Measurements from ENCODE around the gene SIKE1. TPM values are rescaled to one million over a fixed set of nuclear protein-coding genes. Genes with fewer than 3 reads are reported as not detected.
"Not testable (repeated sequence)": the region's sequence is repeated elsewhere in the genome, so short reads cannot be mapped to it uniquely, and the experiment has no call there.

The SIKE1 gene
- 29.3 TPM for total RNA-seq
- long read RNA-seq, full-length matches to known transcripts = 11 of 12 reads
- long read RNA-seq, partial matches to known transcripts = 0 of 12 reads
- long read RNA-seq, other reads (novel, unspliced or antisense) = 1 of 12 reads

GRCh38 chr1:114780344-114781226, at the start of gene SIKE1:
Gene SIKE1, minus strand, starts transcription at chr1:114780685. Its CDS starts 78 bp downstream, at chr1:114780607.
- ATAC-seq (peak; percentile 99), DNase-seq (peak; percentile 93)
- intact Hi-C loops (cut with micrococcal nuclease) = no loop called here

- DNase-seq; intact Hi-C loops (cut with micrococcal nuclease); ATAC-seq: not testable (repeated sequence)
These were observed 49.6 kb upstream of the SIKE1 start for GRCh38 chr1:114830075-114830474.

- intact Hi-C loops (cut with micrococcal nuclease) = no loop called here
- DNase-seq (no peak), ATAC-seq (no peak)
These were observed 47.8 kb upstream of the SIKE1 start for GRCh38 chr1:114828251-114828650.

- DNase-seq (no peak), ATAC-seq (no peak)
These were observed 41.5 kb upstream of the SIKE1 start for GRCh38 chr1:114821978-114822377.

GRCh38 chr1:114820392-114820791, 39.9 kb upstream of the SIKE1 start:
- no peak for ATAC-seq
- intact Hi-C loops (cut with micrococcal nuclease) = no loop called here
- no peak for DNase-seq

More at GRCh38 chr1:114821978-114822377, 41.5 kb upstream of the SIKE1 start:
- intact Hi-C loops (cut with micrococcal nuclease) = no loop called here

GRCh38 chr1:114819869-114820268, 39.4 kb upstream of the SIKE1 start:
- ATAC-seq (no peak), DNase-seq (no peak)
- intact Hi-C loops (cut with micrococcal nuclease) = no loop called here

- DNase-seq; ATAC-seq; intact Hi-C loops (cut with micrococcal nuclease): not testable (repeated sequence)
These were observed 24.0 kb upstream of the SIKE1 start for GRCh38 chr1:114804449-114804848.

GRCh38 chr1:114803001-114803400, 22.5 kb upstream of the SIKE1 start:
- DNase-seq (no peak), ATAC-seq (no peak)
- intact Hi-C loops (cut with micrococcal nuclease) = no loop called here

- DNase-seq (no peak), ATAC-seq (no peak)
- intact Hi-C loops (cut with micrococcal nuclease) = no loop called here
These were observed 13.6 kb upstream of the SIKE1 start for GRCh38 chr1:114794038-114794437.

- intact Hi-C loops (cut with micrococcal nuclease); ATAC-seq; DNase-seq: not testable (repeated sequence)
These were observed 10.1 kb upstream of the SIKE1 start for GRCh38 chr1:114790581-114790980.

- intact Hi-C loops (cut with micrococcal nuclease); DNase-seq; ATAC-seq: not testable (repeated sequence)
These were observed 6.0 kb upstream of the SIKE1 start for GRCh38 chr1:114786440-114786839.

- intact Hi-C loops (cut with micrococcal nuclease) = no loop called here
- no peak for DNase-seq
- no peak for ATAC-seq
These were observed 2.0 kb upstream of the SIKE1 start for GRCh38 chr1:114782476-114782875.

GRCh38 chr1:114779722-114780121, 763 bp downstream of the SIKE1 start:
- DNase-seq (no peak), ATAC-seq (no peak)
- intact Hi-C loops (cut with micrococcal nuclease) = no loop called here

- ATAC-seq; intact Hi-C loops (cut with micrococcal nuclease); DNase-seq: not testable (repeated sequence)
These were observed 3.8 kb downstream of the SIKE1 start for GRCh38 chr1:114776726-114777125.

- intact Hi-C loops (cut with micrococcal nuclease) = no loop called here
- no peak for DNase-seq
- no peak for ATAC-seq
These were observed 8.5 kb downstream of the SIKE1 start for GRCh38 chr1:114771992-114772391.

GRCh38 chr1:114770989-114771388, 9.5 kb downstream of the SIKE1 start:
- ATAC-seq (no peak), DNase-seq (no peak)
- intact Hi-C loops (cut with micrococcal nuclease) = no loop called here

GRCh38 chr1:114764689-114765088, 15.8 kb downstream of the SIKE1 start:
- ATAC-seq (no peak), DNase-seq (no peak)

GRCh38 chr1:114758256-114758832, 22.1 kb downstream of the SIKE1 start:
- no peak for ATAC-seq
- intact Hi-C loops (cut with micrococcal nuclease) = no loop called here

More at GRCh38 chr1:114764689-114765088, 15.8 kb downstream of the SIKE1 start:
- intact Hi-C loops (cut with micrococcal nuclease) = no loop called here

GRCh38 chr1:114757455-114758255, 22.8 kb downstream of the SIKE1 start, which contains the start of gene CSDE1:
Gene CSDE1, minus strand, starts transcription at chr1:114757984. Its CDS starts 18,094 bp downstream, at chr1:114739890.
- intact Hi-C loops (cut with micrococcal nuclease) = no loop called here
- ATAC-seq = peak; percentile 96
- peak; percentile 97 for DNase-seq

More at GRCh38 chr1:114758256-114758832, 22.1 kb downstream of the SIKE1 start:
- DNase-seq = no peak
